HG03045 (cell line): ENCODE results near the gene DNAAF3.
"Not testable (repeated sequence)": the region's sequence is repeated elsewhere in the genome, so short reads cannot be mapped to it uniquely, and the experiment has no call there.

ENCODE experiments used
- ATAC-seq: cut with Tn5 transposase; IDR thresholded peaks from one replicate; pipeline ENCODE4 v1.9.1; 2021; ENCODE audit warnings: mild to moderate bottlenecking, moderate library complexity; ENCODE audit not compliant: unreplicated experiment

Gene DNAAF3

GRCh38 chr19:55166530-55167268 is at the start of gene DNAAF3:
DNAAF3 (minus strand) TSS chr19:55166613; CDS start chr19:55166413, 200 bp downstream.
- ATAC-seq: no peak

GRCh38 chr19:55213547-55213946 is 47.1 kb upstream of the DNAAF3 start:
- no peak for ATAC-seq

- no peak for ATAC-seq
These were observed 46.0 kb upstream of the DNAAF3 start for GRCh38 chr19:55212447-55212846.

GRCh38 chr19:55209693-55210472 is 43.5 kb upstream of the DNAAF3 start:
- ATAC-seq: no peak

GRCh38 chr19:55208880-55209692 is 42.7 kb upstream of the DNAAF3 start, which contains the start of gene PTPRH:
PTPRH (minus strand) TSS chr19:55209501; CDS start chr19:55209433, 68 bp downstream.
- no peak for ATAC-seq

GRCh38 chr19:55206664-55207500 is 40.5 kb upstream of the DNAAF3 start:
- no peak for ATAC-seq

GRCh38 chr19:55202199-55202598 is 35.8 kb upstream of the DNAAF3 start:
- ATAC-seq: not testable (repeated sequence)

GRCh38 chr19:55199620-55200204 is 33.3 kb upstream of the DNAAF3 start:
- ATAC-seq: no peak

GRCh38 chr19:55198651-55199050 is 32.2 kb upstream of the DNAAF3 start:
- no peak for ATAC-seq

- ATAC-seq: no peak
These were observed 31.1 kb upstream of the DNAAF3 start for GRCh38 chr19:55197528-55197927.

- ATAC-seq: no peak
These were observed 30.4 kb upstream of the DNAAF3 start for GRCh38 chr19:55196803-55197202.

GRCh38 chr19:55193481-55193880 is 27.1 kb upstream of the DNAAF3 start:
- no peak for ATAC-seq

GRCh38 chr19:55189403-55189835 is 23.0 kb upstream of the DNAAF3 start:
- no peak for ATAC-seq

GRCh38 chr19:55188625-55189024 is 22.2 kb upstream of the DNAAF3 start:
- no peak for ATAC-seq

GRCh38 chr19:55186080-55186479 is 19.7 kb upstream of the DNAAF3 start:
- ATAC-seq: no peak

- no peak for ATAC-seq
These were observed 15.3 kb upstream of the DNAAF3 start for GRCh38 chr19:55181740-55182139.

GRCh38 chr19:55179606-55180484 is 13.4 kb upstream of the DNAAF3 start, which contains the start of gene SYT5:
SYT5 (minus strand) TSS chr19:55180289; CDS start chr19:55179041, 1,248 bp downstream.
- no peak for ATAC-seq

- ATAC-seq: peak; percentile 52
These were observed 12.6 kb upstream of the DNAAF3 start for GRCh38 chr19:55178781-55179599.
